NCI-H460 (cell line): ENCODE measurements around the gene STIL. TPM values are rescaled to one million over a fixed set of nuclear protein-coding genes. Genes with fewer than 3 reads are reported as not detected.
"Not testable (repeated sequence)": the region's sequence is repeated elsewhere in the genome, so short reads cannot be mapped to it uniquely, and the experiment has no call there.

Experiments
- DNase-seq: peaks from one replicate; pipeline ENCODE4 v3.0.0-alpha.2; 2016; ENCODE audit warnings: low read depth; ENCODE audit errors: extremely low read depth
- total RNA-seq: library from RNA; depleted of rRNA; stranded (reverse); fragments of >200 nt; shearing (Covaris generic); gene quantifications from 2 replicates; pipeline ENCODE4 v1.2.3, GENCODE V29; 2014

The STIL gene
- total RNA-seq, 1 experiment from 2014 or later, result 20.4 TPM

DNA sequence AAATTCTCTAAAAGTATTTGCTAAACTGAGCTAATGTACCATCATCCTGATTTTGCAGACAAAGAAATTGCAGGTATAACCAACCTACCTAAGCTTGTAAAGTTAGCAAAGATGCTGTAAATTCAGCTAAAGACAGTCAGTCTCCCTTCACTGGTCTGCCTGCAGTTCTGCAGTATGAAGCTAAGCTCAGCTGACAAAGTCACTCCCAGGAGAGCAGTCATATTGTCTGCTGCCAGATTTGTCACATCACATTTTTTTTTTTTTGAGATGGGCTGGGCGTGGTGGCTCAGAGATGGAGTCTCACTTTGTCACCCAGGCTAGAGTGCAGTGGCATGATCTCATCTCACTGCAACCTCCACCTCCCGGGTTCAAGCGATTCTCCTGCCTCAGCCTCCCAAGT, 10.7 kb upstream of the STIL start:
- no peak for DNase-seq

DNA sequence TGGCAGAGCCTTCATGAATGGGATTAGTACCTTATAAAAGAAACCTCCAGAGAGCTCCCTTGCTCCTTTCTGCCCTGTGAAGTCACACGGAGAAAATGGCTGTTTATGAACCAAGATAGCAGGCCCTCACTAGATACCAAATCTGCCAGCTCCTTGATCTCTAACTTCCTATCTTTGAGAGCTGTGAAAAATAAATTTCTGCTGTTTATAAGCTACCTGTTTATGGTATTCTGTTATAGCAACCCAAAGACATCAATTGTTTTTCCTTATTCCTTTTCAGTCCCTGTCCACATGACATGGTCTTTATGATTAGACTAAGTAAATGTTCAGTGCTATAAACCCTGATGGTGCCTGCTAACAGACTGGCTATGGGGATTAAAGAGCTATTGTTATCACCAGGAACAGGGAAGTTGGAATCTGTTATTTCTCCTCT, 9.7 kb upstream of the STIL start:
- DNase-seq, result no peak

DNA sequence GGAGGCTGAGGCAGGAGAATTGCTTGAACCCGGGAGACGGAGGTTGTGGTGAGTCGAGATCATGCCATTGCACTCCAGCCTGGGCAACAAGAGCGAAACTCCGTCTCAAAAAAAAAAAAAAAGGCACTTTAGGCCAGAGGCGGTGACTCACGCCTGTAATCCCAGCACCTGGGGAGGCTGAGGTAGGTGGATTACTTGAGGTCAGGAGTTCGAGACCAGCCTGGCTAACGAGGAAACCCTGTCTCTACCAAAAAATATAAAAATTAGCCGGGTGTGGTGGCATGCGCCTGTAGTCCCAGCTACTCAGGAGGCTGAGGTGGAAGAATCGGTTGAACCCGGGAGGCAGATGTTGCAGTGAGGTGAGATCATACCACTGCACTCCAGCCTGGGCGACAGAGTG, 6.0 kb upstream of the STIL start:
- not testable (repeated sequence) for DNase-seq

DNA sequence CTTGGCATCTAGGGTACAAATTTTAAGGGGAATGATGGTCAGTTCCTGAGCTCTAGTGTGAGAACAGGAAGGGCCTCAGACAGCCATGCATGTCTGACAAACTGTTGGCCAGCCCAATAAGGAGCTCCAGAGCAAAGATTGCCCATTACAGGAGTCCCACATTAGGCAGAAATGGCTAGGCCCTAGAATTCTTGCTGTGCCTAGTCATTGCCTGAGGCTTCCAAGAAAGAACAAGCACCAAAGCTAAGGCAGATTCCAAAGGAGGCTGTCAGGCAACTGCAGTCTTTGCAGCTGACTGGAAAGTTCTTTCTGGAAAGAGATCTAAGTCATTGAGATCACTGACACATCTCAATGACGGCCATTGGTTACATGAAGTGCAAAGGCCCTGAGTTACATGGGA, 3.9 kb upstream of the STIL start:
- DNase-seq, result no peak

DNA sequence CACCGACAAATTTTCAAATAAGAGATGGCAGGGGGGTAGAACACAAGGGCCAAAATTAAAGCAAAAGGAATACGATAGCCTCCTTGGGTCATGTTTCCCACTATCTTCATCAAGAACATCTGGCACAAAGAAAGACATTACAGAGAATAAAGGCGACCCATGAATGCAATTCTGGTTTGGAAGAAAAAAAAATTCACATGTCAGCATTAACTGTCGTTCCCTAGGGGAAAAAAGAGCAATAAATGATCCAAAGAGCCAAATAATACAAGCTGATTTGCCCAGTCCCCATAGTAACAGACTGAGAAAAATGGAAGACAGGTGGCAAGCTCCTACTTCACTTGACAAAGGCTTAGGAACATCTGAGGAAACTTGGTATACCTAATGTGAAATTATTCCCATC, 4.5 kb downstream of the STIL start:
- no peak for DNase-seq

DNA sequence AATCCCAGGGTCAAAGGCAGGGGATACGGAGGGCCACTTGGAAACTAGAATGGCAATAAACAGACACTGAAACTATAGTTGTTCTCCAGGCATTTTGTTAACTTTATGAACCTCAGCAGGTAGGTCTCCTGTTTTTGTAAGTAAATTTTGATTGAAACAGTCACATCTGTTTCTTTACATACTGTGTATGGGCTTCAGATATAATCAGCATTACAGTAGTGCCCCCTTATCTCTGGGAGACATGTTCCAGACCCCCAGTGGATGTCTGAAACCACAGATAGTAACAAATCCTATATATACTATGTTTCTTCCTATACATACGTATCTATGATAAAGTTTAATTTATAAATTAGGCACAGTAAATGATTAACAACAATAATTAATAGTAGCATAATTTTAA, 11.5 kb downstream of the STIL start:
- DNase-seq, result no peak

DNA sequence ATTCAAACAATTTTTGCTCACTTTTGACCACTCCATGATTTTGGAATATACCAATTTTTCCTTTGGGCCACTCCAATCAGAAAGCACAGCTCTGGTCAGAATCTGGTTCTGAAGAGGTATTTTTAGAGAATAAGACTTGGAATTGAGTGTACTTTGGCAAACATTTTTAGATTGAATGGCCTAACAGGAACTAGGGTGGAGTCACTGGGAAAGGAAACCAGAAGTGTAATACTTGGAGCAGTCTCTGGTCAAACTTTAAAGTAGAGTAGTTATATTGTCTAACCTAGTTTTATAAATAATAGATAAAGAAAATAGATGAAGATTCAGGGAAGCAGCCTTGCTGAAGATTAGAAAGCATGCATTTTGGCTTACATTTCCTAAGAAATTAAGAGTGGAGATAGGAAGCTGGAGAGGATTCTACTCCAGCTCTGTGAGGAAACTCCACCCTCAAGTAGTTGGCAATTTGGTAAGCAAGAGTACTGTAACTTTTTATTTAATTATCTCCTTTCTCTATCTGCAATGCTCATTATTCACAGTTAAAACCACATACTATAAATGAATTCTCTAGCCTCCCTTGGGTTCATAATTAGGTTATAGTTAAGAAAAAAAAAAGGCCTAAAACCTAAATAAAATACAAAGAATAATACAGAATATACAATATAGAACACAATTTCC, 15.8 kb downstream of the STIL start:
- DNase-seq, result no peak

DNA sequence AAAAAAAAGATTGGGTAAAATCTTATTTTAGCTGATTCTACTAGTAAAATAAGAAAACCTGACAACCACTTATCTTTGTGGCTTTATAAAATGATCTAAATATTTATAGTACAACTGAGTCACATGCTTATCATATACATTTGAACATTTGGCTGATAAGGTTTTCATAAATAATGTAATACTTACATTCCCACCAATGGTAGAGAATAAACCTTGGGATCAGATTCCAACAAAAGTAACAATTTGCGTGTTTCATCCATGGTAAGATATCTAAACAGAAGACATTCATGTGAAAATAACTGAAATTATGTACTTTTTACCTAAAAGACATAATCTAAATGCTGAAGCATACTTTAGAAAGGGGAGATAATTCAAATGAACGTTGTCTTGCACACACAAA, 18.4 kb downstream of the STIL start:
- no peak for DNase-seq

DNA sequence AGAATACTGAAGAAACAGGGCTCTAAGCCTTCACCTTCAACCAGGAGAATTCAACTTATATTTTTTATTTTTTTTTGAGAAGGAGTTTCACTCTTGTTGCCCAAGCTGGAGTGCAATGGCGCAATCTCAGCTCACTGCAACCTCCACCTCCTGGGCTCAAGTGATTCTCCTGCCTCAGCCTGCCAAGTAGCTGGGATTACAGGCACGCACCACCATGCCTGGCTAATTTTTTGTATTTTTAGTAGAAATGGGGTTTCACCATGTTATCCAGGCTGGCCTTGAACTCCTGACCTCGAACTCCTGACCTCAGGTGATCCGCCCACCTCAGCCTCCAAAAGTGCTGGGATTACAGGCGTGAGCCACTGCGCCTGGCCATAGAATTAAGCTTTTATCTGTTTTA, 19.1 kb downstream of the STIL start:
- DNase-seq, result not testable (repeated sequence)

DNA sequence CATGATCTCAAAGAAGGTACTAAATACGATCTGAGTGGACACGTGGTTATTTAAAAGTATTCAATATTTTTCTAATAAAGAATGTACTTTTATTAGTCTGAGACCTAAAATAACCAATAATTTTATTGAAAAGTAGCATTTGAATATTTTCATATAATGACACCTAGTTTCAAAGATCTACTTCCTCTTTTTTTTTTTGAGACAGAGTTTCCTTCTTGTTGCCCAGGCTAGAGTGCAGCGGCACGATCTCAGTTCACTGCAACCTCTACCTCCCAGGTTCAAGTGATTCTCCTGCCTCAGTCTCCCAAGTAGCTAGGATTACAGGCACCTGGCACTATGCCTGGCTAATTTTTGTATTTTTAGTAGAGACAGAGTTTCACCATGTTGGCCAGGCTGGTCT, 25.8 kb downstream of the STIL start:
- not testable (repeated sequence) for DNase-seq

DNA sequence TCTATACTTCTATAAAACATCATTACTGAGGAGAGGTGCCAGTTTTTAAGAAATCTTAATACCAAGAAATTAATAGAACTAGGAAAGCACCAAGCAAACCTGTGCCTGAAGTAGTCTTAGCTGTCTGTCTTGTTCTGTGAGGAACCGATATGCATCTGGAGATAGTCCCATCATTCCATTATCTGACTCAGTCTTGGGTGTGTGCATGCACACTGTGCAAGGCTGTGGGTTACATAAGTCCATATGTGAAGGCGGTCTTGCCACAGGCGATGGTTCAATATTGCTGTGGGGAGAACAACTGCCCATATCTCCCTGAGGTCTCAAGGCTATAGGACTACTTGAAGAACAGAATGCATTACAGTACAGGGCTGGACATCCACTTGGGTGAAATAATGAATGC, 33.8 kb downstream of the STIL start:
- no peak for DNase-seq

DNA sequence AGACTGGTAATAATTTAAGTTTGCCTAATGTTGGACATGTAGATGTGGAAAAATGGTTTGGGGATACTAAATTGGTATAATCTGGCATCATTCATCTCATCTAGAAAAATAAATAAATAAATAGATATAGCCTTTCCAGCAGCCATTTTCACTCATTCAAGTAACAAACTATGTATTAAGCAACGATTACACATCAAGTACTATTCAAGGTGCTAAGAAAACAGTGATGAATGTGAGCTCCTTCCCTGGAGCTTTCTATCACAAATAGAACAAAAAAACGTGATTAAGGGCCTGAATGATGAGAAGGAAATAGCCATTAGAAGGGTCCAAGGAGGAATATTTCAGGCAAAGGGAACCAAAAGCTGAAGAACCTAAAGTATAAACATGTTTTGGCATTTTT, 37.1 kb downstream of the STIL start:
- no peak for DNase-seq

DNA sequence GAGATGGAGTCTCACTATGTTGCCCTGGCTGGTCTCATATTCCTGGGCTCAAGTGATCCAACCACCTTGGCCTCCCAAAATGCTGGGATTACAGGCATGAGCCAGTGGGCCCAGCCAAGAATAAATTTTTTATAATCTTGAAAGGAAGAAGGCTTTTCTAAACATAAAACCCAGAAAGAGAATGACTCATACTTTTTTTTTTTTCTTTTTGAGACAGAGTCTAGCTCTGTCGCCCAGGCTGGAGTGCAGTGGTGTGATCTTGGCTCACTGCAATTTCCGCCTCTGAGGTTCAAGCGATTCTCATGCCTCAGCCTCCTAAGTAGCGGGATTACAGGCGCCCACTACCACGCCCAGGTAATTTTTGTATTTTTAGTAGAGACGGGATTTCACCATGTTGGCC, 38.1 kb downstream of the STIL start:
- DNase-seq, result not testable (repeated sequence)

DNA sequence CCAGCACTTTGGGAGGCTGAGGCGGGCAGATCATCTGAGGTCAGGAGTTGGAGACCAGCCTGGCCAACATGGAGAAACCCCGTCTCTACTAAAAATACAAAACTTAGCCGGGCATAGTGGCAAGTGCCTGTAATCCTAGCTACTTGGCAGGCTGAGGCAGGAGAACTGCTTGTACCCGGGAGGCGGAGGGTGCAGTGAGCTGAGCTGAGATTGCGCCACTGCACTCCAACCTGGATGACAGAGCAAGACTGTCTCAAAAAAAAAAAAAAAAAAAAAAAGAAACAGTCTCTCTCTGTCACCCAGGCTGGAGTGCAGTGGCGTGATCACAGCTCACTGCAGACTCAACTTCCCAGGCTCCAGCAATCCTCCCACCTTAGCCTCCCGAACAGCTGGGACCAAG, 48.4 kb downstream of the STIL start:
- DNase-seq, result not testable (repeated sequence)

DNA sequence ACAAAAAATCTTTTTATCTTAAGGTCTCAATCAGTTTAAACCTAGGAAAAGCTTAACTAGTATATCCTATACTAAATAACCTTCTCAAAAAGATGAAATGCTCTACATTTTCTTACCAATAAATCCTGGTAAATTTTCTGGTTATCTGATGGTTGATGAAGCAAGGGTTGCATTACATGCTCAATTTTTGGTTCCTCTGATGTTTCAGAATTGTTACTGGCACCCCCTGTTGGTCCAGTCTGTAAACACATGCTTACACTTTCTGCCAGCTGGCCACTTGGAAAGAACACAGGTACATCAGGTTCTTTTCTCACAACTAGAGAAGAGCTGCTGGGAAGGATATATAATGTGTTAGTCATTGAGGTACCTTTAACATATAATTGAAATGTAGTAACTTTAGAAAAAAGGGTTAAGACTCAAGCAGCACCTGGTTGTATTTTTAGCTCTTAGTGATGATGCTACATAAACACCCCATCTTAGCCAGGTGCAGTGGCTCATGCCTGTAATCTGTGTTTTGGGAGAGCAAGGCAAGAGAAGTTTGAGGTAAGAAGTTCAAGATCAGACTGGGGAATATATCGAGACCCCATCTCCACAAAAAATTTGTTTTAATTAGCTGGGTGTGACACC, 51.0 kb downstream of the STIL start:
- peak; percentile 29 for DNase-seq

DNA sequence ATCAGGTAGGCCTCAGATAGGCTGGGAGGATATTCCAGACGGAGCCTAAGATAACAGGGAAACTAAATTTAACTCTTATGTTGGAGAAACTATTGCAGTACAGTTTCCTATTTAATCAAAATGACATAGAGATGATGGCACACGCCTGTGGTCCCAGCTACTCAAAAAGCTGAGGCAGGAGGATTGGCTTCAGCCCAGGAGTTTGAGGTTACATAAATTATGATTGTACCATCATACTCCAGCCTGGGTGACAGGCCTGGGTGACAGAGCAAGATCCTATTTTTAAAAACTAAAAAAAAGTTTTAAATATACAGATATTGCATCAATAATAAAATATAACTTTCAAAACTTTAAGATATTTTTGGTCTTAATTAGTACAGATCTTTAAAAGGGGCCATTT, 56.7 kb downstream of the STIL start:
- DNase-seq, result no peak

DNA sequence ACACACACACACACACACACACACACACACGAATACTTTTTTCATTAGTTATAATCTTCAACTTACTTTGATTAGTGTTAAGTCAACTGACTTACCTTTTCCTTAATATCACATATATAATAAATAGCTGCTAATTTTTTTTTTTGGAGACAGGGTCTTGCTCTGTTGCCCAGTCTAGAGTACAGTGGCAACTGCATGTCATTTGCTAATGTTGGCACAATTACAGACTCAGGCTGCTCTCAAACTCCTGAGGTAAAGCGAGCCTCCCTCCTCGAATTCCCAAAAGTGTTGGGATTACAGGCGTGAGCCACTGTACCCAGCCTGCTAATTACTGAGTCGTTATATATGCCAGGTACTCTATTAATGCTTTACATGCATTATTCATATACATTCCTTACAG, 61.2 kb downstream of the STIL start:
- DNase-seq, result no peak

DNA sequence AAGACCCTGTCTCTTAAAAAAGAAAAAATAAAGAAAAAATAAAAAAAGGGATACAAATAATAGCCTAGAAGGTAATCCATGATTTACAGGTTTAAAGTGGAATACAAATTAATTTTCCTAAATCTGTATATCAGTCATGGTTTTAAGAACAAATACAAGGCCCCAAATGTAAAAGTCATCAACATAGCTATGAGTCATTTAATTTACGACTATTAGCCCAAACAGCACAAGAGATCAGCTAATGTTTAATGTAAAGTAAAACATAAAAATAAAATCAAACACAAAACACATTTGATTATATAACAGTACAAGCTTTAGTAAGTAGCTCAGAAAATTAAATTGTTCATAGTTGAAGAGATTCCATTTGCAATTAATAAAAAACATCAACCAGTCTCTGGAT, 61.6 kb downstream of the STIL start:
- DNase-seq, result no peak

DNA sequence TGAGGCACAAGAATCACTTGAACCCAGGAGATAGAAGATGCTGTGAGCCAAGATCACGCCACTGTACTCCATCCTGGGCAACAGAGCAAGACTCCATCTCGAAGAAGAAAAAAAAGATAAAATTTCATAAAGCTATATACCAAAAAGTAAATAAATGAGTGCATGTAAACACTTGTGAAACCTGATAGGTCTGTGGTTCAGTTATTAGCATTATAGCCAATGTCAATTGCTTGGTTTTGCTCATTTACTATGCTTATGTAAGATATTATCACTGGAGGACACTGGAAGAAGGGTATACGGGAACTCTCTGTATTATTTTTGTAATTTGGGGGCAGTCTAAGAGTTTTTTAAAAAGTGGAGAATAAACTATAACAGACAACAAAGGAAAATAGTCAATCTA, 64.2 kb downstream of the STIL start:
- DNase-seq, result no peak

DNA sequence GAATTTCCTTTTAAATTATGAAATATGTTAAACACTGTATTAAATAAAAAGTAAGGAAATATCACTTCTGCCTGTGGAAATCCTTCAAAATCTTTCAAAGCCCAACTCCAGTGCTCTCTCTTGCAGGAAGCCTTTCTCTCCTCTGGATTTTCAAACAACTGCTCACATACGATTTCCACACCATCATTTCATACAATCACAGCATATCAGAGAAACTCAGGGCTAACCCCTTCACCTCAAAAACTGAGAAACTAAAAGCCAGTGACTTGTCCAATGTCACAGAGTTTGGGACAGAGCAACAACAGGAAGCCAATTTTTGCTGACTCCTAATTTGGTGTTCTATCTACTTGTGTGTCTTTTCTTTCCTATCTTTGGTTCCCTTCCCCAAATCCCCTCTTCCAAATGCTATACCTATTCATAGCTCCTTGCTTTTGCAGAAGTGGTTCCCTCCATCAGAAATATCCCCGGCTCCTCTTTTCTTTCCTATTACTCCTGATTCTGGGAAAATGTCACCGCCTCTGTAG, 69.5 kb downstream of the STIL start:
- no peak for DNase-seq

DNA sequence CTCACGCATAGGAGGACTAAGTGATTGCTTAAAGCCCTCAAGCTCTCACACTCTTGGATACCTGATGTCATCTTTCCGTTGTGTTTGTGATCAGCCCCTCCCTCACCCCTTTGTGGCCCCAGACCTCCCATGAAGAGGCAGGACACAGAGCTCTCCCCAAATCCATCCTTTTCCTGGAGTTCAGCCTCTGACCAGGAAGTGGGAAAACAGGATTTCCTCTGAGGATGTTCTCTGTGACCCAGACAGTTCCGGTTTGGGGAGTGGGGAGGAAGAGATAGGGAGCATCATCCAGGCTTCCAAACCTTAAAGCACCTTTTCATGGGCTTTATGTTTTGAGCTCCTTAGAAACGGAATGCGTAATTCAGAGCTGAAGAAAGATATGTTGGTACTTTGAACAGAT, 70.0 kb downstream of the STIL start:
- DNase-seq, result no peak
